H1 (cell line): Measurements from ENCODE around the gene CIBAR2. TPM values are rescaled to one million over a fixed set of nuclear protein-coding genes. Genes with fewer than 3 reads are reported as not detected.

Source experiments
- CTCF ChIA-PET: fragments of 300-600 bp; sonication (Branson Sonifier 250); formaldehyde crosslinking; loops from one replicate; lab custom pipeline; 2021; ENCODE audit not compliant: partially characterized antibody; lab: Charles Lee
- POLR2A ChIA-PET: fragments of 300-600 bp; sonication (Branson Sonifier 250); formaldehyde crosslinking; loops from one replicate; lab custom pipeline; 2021; ENCODE audit warnings: inconsistent platforms; ENCODE audit not compliant: partially characterized antibody; lab: Charles Lee
- DNase-seq, 2 experiments: peaks; one replicate each; pipeline versions ENCODE4 v3.0.0 to v3.0.0-alpha.2; 2010 to 2022; ENCODE audit warnings: low spot score in 2 of 2, low read depth in 1 of 2, mixed read lengths in 1 of 2
- FAIRE-seq: peaks from 2 replicates; lab custom pipeline; 2011; peaks lifted over from hg19 to GRCh38; lab: Jason Lieb, UNC
- H2AFZ ChIP-seq: 2 replicates; pipeline ENCODE4 v1.8.1; 2012; ENCODE audit warnings: low read length, inconsistent platforms
- H2AK5ac ChIP-seq: 2 replicates; pipeline ENCODE4 v1.6.1; 2013; ENCODE audit warnings: low read depth, low read length
- H2BK120ac ChIP-seq: replicated peaks from 2 replicates; pipeline ENCODE3; 2013; ENCODE audit warnings: low read depth, low read length, inconsistent platforms
- H2BK12ac ChIP-seq: 2 replicates; pipeline ENCODE4 v1.6.1; 2013; ENCODE audit warnings: low read depth, low read length
- H2BK15ac ChIP-seq: 2 replicates; pipeline ENCODE4 v1.6.1; 2013; ENCODE audit warnings: low read length
- H2BK20ac ChIP-seq: 2 replicates; pipeline ENCODE4 v1.6.1; 2013; ENCODE audit warnings: low read length
- H2BK5ac ChIP-seq: 2 replicates; pipeline ENCODE4 v1.6.1; 2013; ENCODE audit warnings: low read depth, low read length
- H3K14ac ChIP-seq: 2 replicates; pipeline ENCODE4 v1.6.1; 2013; ENCODE audit warnings: inconsistent platforms; ENCODE audit not compliant: insufficient read length
- H3K18ac ChIP-seq: 2 replicates; pipeline ENCODE4 v1.6.1; 2013; ENCODE audit warnings: low read length; ENCODE audit errors: extremely low read depth
- H3K23ac ChIP-seq: 2 replicates; pipeline ENCODE4 v1.6.1; 2013; ENCODE audit warnings: inconsistent platforms; ENCODE audit not compliant: insufficient read length
- H3K23me2 ChIP-seq: 2 replicates; pipeline ENCODE4 v1.6.1; 2013; ENCODE audit warnings: low read depth, low read length
- H3K27ac ChIP-seq: 2 replicates; pipeline ENCODE4 v1.6.1; 2011; ENCODE audit warnings: low read depth, low read length, inconsistent platforms
- H3K27me3 ChIP-seq, 4 experiments: replicated peaks in 1 of 4; 1 replicate in 1 of 4; 2 replicates in 3 of 4; pipeline versions ENCODE4 v1.6.1 to v1.8.1; 2011 to 2013; ENCODE audit warnings: low read length in 3 of 4, mild to moderate bottlenecking in 3 of 4, inconsistent platforms in 2 of 4, mixed read lengths in 2 of 4, moderate library complexity in 1 of 4; ENCODE audit not compliant: control insufficient read depth in 3 of 4, insufficient read depth in 3 of 4; ENCODE audit errors: extremely low read depth in 1 of 4
- H3K36me3 ChIP-seq, 4 experiments: 2 replicates each; pipeline versions ENCODE4 v1.6.1 to v1.8.1; 2011 to 2013; ENCODE audit warnings: mild to moderate bottlenecking in 4 of 4, low read length in 3 of 4, moderate library complexity in 2 of 4, control low read depth in 1 of 4, inconsistent platforms in 1 of 4; ENCODE audit not compliant: insufficient read depth in 4 of 4, control insufficient read depth in 2 of 4
- H3K4ac ChIP-seq: replicated peaks from 2 replicates; pipeline ENCODE3; 2013; ENCODE audit warnings: low read length, low read depth, mixed read lengths, inconsistent platforms; ENCODE audit not compliant: insufficient read length
- H3K4me1 ChIP-seq, 4 experiments: replicated peaks in 1 of 4; 1 replicate in 1 of 4; 2 replicates in 3 of 4; pipeline versions ENCODE4 v1.6.1 to v1.8.1; 2011 to 2013; ENCODE audit warnings: low read length in 3 of 4, inconsistent platforms in 2 of 4, mixed read lengths in 1 of 4; ENCODE audit not compliant: insufficient read depth in 4 of 4, control insufficient read depth in 3 of 4
- H3K4me2 ChIP-seq, 2 experiments: 2 replicates each; pipeline versions ENCODE4 v1.6.1 to v1.8.1; 2011 to 2013; ENCODE audit warnings: low read depth in 2 of 2, low read length in 2 of 2, control low read depth in 1 of 2, inconsistent platforms in 1 of 2, mild to moderate bottlenecking in 1 of 2; ENCODE audit not compliant: insufficient read depth in 1 of 2
- H3K4me3 ChIP-seq, 4 experiments: fragments of 200-600, 300-600 bp in 1 of 4; sonication (generic), shearing (Covaris generic), sonication (Bioruptor Twin) in 1 of 4; 2 replicates each; pipeline versions ENCODE4 v1.5.1 to v1.8.1; 2011 to 2016; ENCODE audit warnings: low read length in 4 of 4, low read depth in 3 of 4, control low read depth in 2 of 4, inconsistent platforms in 2 of 4, mild to moderate bottlenecking in 2 of 4, mixed read lengths in 1 of 4, moderate library complexity in 1 of 4; ENCODE audit not compliant: insufficient read depth in 2 of 4; ENCODE audit errors: extremely low read depth in 1 of 4
- H3K56ac ChIP-seq: replicated peaks from 2 replicates; pipeline ENCODE3; 2013; ENCODE audit warnings: low read depth, mild to moderate bottlenecking, mixed read lengths, low read length, inconsistent platforms; ENCODE audit not compliant: insufficient read length
- H3K79me1 ChIP-seq: 2 replicates; pipeline ENCODE4 v1.6.1; 2013; ENCODE audit warnings: low read depth, low read length, control low read depth
- H3K79me2 ChIP-seq, 2 experiments: 2 replicates each; pipeline versions ENCODE4 v1.6.1 to v1.8.1; 2012 to 2013; ENCODE audit warnings: low read length in 2 of 2, mild to moderate bottlenecking in 2 of 2, inconsistent platforms in 1 of 2; ENCODE audit not compliant: insufficient read depth in 2 of 2, control insufficient read depth in 1 of 2
- H3K9ac ChIP-seq, 4 experiments: replicated peaks in 1 of 4; 1 replicate in 1 of 4; 2 replicates in 3 of 4; pipeline versions ENCODE4 v1.6.1 to v1.8.1; 2011 to 2013; ENCODE audit warnings: low read depth in 3 of 4, low read length in 3 of 4, control low read depth in 2 of 4, mild to moderate bottlenecking in 2 of 4, moderate library complexity in 2 of 4, inconsistent platforms in 1 of 4; ENCODE audit errors: extremely low read depth in 1 of 4
- H3K9me3 ChIP-seq, 2 experiments: 2 replicates each; pipeline versions ENCODE4 v1.6.1 to v1.8.1; 2012 to 2013; ENCODE audit warnings: mild to moderate bottlenecking in 2 of 2, moderate library complexity in 2 of 2, control low read depth in 1 of 2, inconsistent platforms in 1 of 2, low read depth in 1 of 2, low read length in 1 of 2, mixed read lengths in 1 of 2; ENCODE audit not compliant: insufficient read depth in 2 of 2
- H4K20me1 ChIP-seq, 2 experiments: replicated peaks in 1 of 2; 2 replicates each; pipeline versions ENCODE3 to v1.8.1; 2011 to 2013; ENCODE audit warnings: inconsistent platforms in 2 of 2, low read length in 2 of 2, mild to moderate bottlenecking in 1 of 2; ENCODE audit not compliant: insufficient read depth in 2 of 2, control insufficient read depth in 1 of 2
- H4K5ac ChIP-seq: 2 replicates; pipeline ENCODE4 v1.6.1; 2013; ENCODE audit warnings: low read length, low read depth, mixed read lengths, inconsistent platforms; ENCODE audit not compliant: insufficient read length
- H4K8ac ChIP-seq: 2 replicates; pipeline ENCODE4 v1.8.0; 2013; ENCODE audit warnings: mild to moderate bottlenecking, moderate library complexity, low read length, inconsistent platforms; ENCODE audit not compliant: insufficient read depth; ENCODE audit errors: extremely low read depth
- H4K91ac ChIP-seq: replicated peaks from 2 replicates; pipeline ENCODE3; 2013; ENCODE audit warnings: low read length, mixed read lengths, inconsistent platforms; ENCODE audit not compliant: insufficient read length
- CHD2 ChIP-seq: IDR thresholded peaks from 2 replicates; pipeline ENCODE4 v1.6.1; 2012; ENCODE audit warnings: low read length, improper control_type of control experiment
- CREB1 ChIP-seq: IDR thresholded peaks from 2 replicates; pipeline ENCODE4 v1.6.1; 2012; ENCODE audit warnings: inconsistent platforms
- JUN ChIP-seq: IDR thresholded peaks from 2 replicates; pipeline ENCODE4 v1.6.1; 2011; ENCODE audit warnings: low read depth, mild to moderate bottlenecking, improper control_type of control experiment, low read length
- KDM1A ChIP-seq: fragments of 200-600, 300-600 bp; sonication (generic); IDR thresholded peaks from 2 replicates; pipeline ENCODE4 v1.7.1; 2016; ENCODE audit warnings: mild to moderate bottlenecking, low read length, borderline replicate concordance
- NANOG ChIP-seq: IDR thresholded peaks from 2 replicates; pipeline ENCODE4 v1.6.1; 2011; ENCODE audit warnings: low read length, low read depth, mild to moderate bottlenecking, inconsistent platforms; ENCODE audit not compliant: insufficient read depth, poor library complexity, severe bottlenecking
- RBBP5 ChIP-seq: IDR thresholded peaks from 2 replicates; pipeline ENCODE4 v1.7.1; 2012; ENCODE audit warnings: low read depth, mild to moderate bottlenecking, inconsistent platforms, low read length, moderate library complexity, borderline replicate concordance
- RFX5 ChIP-seq: IDR thresholded peaks from 2 replicates; pipeline ENCODE4 v1.6.1; 2011; ENCODE audit warnings: low read depth, low read length, improper control_type of control experiment, borderline replicate concordance
- SIN3A ChIP-seq, 2 experiments: IDR thresholded peaks in 1 of 2; conservative IDR thresholded peaks in 1 of 2; 2 replicates each; pipeline ENCODE4 v1.6.1; 2011 to 2012; ENCODE audit warnings: low read length in 2 of 2, improper control_type of control experiment in 1 of 2, low read depth in 1 of 2, mild to moderate bottlenecking in 1 of 2
- SP1 ChIP-seq: IDR thresholded peaks from 2 replicates; pipeline ENCODE4 v1.6.1; 2011; ENCODE audit warnings: low read depth, low read length
- SRF ChIP-seq: IDR thresholded peaks from 2 replicates; pipeline ENCODE4 v1.6.1; 2011; ENCODE audit warnings: mild to moderate bottlenecking, low read depth, low read length, moderate library complexity
- WGBS, 2 experiments: shearing (Covaris generic) in 1 of 2; methylation state at CpG; one replicate each; pipeline versions ENCODE4 v1.1.6 to v1.1.7; 2013 to 2015; ENCODE audit warnings: low lambda C conversion rate in 2 of 2, mixed read lengths in 2 of 2, inconsistent platforms in 1 of 2, low coverage in 1 of 2, missing lambda C conversion rate in 1 of 2; ENCODE audit not compliant: insufficient replicate concordance in 2 of 2, insufficient coverage in 1 of 2, insufficient read length in 1 of 2; ENCODE audit errors: extremely low coverage in 1 of 2, missing lambda C conversion rate in 1 of 2; 5-methylcytosine and 5-hydroxymethylcytosine counted together
- polyA plus RNA-seq, 7 experiments: library from polyadenylated mRNA; depleted of rRNA in 3 of 7; stranded (reverse) in 5 of 7; unstranded in 2 of 7; fragments of >200 nt in 5 of 7; fragments of 200-250 nt in 2 of 7; gene quantifications; 1 replicate in 5 of 7; 2 replicates in 1 of 7; 4 replicates in 1 of 7; pipeline versions ENCODE4 v1.2.1 to v1.2.3, GENCODE V29; 2011 to 2013; ENCODE audit warnings: missing spikeins in 2 of 7, mixed read lengths in 2 of 7
- total RNA-seq: library from RNA; stranded (reverse); fragmentation: NEBNext Ultra II Directional; extraction: Animal tissue kit (Norgen Biotek cat#: 25700); gene quantifications from 2 replicates; pipeline ENCODE4 v1.2.1, GENCODE V29; 2021

Gene CIBAR2
- total and polyA plus RNA-seq, 2 of the 8 experiments (the other 6 are each of a cell fraction or from before 2014, with no cell fraction given), result 0.18 TPM; not detected in 1

- CTCF ChIA-PET, result interaction anchor here (0.5 to 3.0 kb wide), 94 partner anchors 10 to 954 kb away, joined by 3 to 31 read pairs (median 4); no protein-coding TSS in a partner anchor
- Histone ChIP-seq H3K4me3 (no peak overlapping the region), H2AFZ (no peak overlapping the region), H3K14ac (no peak overlapping the region), H4K20me1 (no peaks in the 10 kb centered on the region), H4K5ac (no peak overlapping the region), H2BK5ac (no peak overlapping the region), H2BK15ac (no peak overlapping the region), H3K9ac (no peak overlapping the region), H3K9me3 (no peaks in the 10 kb centered on the region), H4K8ac (no peak overlapping the region), H3K23me2 (no peaks in the 10 kb centered on the region; the same call in 1 of the 2 replicates), H3K79me2 (no peaks in the 10 kb centered on the region), H3K36me3 (no peaks in the 10 kb centered on the region), H3K4ac (no peak overlapping the region), H3K27ac (no peak overlapping the region), H2AK5ac (no peak overlapping the region), H2BK12ac (no peak overlapping the region), H3K18ac (no peak overlapping the region), H3K27me3 (0 out of 7 replicates have a peak, but pooled peaks cover 0 to 2% (median 0%) of the 10 kb centered on the region in 4 experiments), H3K4me1 (peaks cover 0 to 3% (median 1%) of the 10 kb centered on the region in 4 experiments; a peak in 2 of 7 replicates), H2BK20ac (no peak overlapping the region), H2BK120ac (no peak overlapping the region), H3K79me1 (no peaks in the 10 kb centered on the region), H4K91ac (no peak overlapping the region), H3K56ac (no peak overlapping the region), H3K23ac (no peak overlapping the region), H3K4me2 (no peak overlapping the region)
- FAIRE-seq, result peak; percentile 60
- POLR2A ChIA-PET, result interaction anchor here (0.9 to 1.5 kb wide), 3 partner anchors 12 to 61 kb away, joined by 3 to 6 read pairs (median 3); no protein-coding TSS in a partner anchor
- 23% methylated on average over 19 of the region's 20 CpGs; no CpG with 5 or more reads in 1 of the 2 experiments for WGBS, 2 experiments
- peak; percentile 83 to 100 for DNase-seq
- TF ChIP-seq NANOG, result peak; percentile 2
- TF ChIP-seq CREB1, result 0 out of 2 replicates have a peak, but pooled peaks have one; percentile 22
- 0 out of 4 replicates have a peak, but pooled peaks of 1 of the 2 experiments have one; percentile 44 for TF ChIP-seq SIN3A (conservative IDR thresholded peaks at IDR 0.05 in 1 of 2, IDR thresholded peaks at IDR 0.05 in 1 of 2; ENCODE audit: low read depth in 1 of 2, low read length in 2 of 2)
- no peak for TF ChIP-seq CHD2
- TF ChIP-seq JUN, result no peak
- peak; percentile 96 for TF ChIP-seq KDM1A
- no peak for TF ChIP-seq RBBP5
- 0 out of 2 replicates have a peak, but pooled peaks have one; percentile 11 for TF ChIP-seq SP1
- no peak for TF ChIP-seq RFX5
- no peak for TF ChIP-seq SRF
Measured at GRCh38 chr16:85114909-85115567, 2.8 kb upstream of the CIBAR2 start.
